Measurements from ENCODE around the gene GSK3A. TPM values are rescaled to one million over a fixed set of nuclear protein-coding genes. Genes with fewer than 3 reads are reported as not detected.
A peak's percentile ranks its signal among the peaks of the same experiment; 100 is the strongest.
"Not testable (repeated sequence)": the region's sequence is repeated elsewhere in the genome, so short reads cannot be mapped to it uniquely, and the experiment has no call there.

The GSK3A gene
- total RNA-seq, 1 experiment from 2014 or later, result 25.0 TPM

GRCh38 chr19:42268704-42269477, 26.5 kb upstream of the GSK3A start, which contains the start of gene CIC:
TSS of gene CIC (plus strand) at chr19:42269252. CDS start at chr19:42271784, 2,532 bp downstream.
- Histone ChIP-seq H3K27me3 (ENCODE audit: low read length) (no peaks in the 10 kb centered on the region), H3K4me2 (ENCODE audit: low read length) (peak within 1 kb of the TSS; percentile 99), H3K4me1 (ENCODE audit: insufficient read depth, low read length) (peaks cover 22% of the 10 kb centered on the region), H3K9me3 (ENCODE audit: low read length) (no peaks in the 10 kb centered on the region), H3K9ac (ENCODE audit: low read length) (peak within 1 kb of the TSS; percentile 89), H2AFZ (ENCODE audit: low read length) (peak within 1 kb of the TSS; percentile 96), H4K20me1 (ENCODE audit: low read length) (no peaks in the 10 kb centered on the region), H3K4me3 (ENCODE audit: low read length) (peak within 1 kb of the TSS; percentile 80), H3K79me2 (ENCODE audit: low read length) (peaks cover 26% of the 10 kb centered on the region), H3K9me2 (replicated peaks; ENCODE audit: low read length) (no peaks in the 10 kb centered on the region), H3K36me3 (ENCODE audit: low read depth, low read length) (no peaks in the 10 kb centered on the region), H3K27ac (ENCODE audit: low read length) (peak within 1 kb of the TSS; percentile 93), H3F3A (ENCODE audit: low read length, unreplicated experiment) (no peaks in the 10 kb centered on the region)
- DNase-seq (peak; percentile 99), ATAC-seq (peak; percentile 85)
- POLR2A ChIA-PET (ENCODE audit: unreplicated experiment), result no interaction called here
- TF ChIP-seq EZH2phosphoT487 (IDR thresholded peaks at IDR 0.05; ENCODE audit: borderline replicate concordance, low read length), result no peak
- TSS peak; percentile 92 for BruUV-seq (replicated peaks)
- CTCF ChIA-PET, result no interaction called here
- intact Hi-C loops (cut with micrococcal nuclease), result loop anchor here (1.0 kb wide), 1 partner anchor 13 kb away; no protein-coding TSS in a partner anchor

- Histone ChIP-seq H3K4me1 (ENCODE audit: insufficient read depth, low read length) (peaks cover 22% of the 10 kb centered on the region), H4K20me1 (ENCODE audit: low read length) (no peaks in the 10 kb centered on the region), H3K4me3 (ENCODE audit: low read length) (peak overlapping the region; percentile 80), H3K27me3 (ENCODE audit: low read length) (no peaks in the 10 kb centered on the region), H3K4me2 (ENCODE audit: low read length) (peak overlapping the region; percentile 99), H3K79me2 (ENCODE audit: low read length) (peaks cover 26% of the 10 kb centered on the region), H3K9me3 (ENCODE audit: low read length) (no peaks in the 10 kb centered on the region), H3K36me3 (ENCODE audit: low read depth, low read length) (no peaks in the 10 kb centered on the region), H2AFZ (ENCODE audit: low read length) (peak overlapping the region; percentile 96), H3K27ac (ENCODE audit: low read length) (peak overlapping the region; percentile 84), H3F3A (ENCODE audit: low read length, unreplicated experiment) (no peaks in the 10 kb centered on the region), H3K9ac (ENCODE audit: low read length) (peak overlapping the region; percentile 89), H3K9me2 (replicated peaks; ENCODE audit: low read length) (no peaks in the 10 kb centered on the region)
- intact Hi-C loops (cut with micrococcal nuclease), result loop anchor here (1.0 kb wide), 1 partner anchor 12 kb away; no protein-coding TSS in a partner anchor
- ChIA-PET POLR2A (ENCODE audit: unreplicated experiment) (no interaction called here), CTCF (no interaction called here)
- no TSS peak for BruUV-seq (replicated peaks)
- ATAC-seq (peak; percentile 68), DNase-seq (peak; percentile 97)
- TF ChIP-seq EZH2 (IDR thresholded peaks at IDR 0.05; ENCODE audit: low read length, unreplicated experiment) (no peak), CTCF (conservative IDR thresholded peaks at IDR 0.05; ENCODE audit: low read depth, low read length) (no peak), EZH2phosphoT487 (IDR thresholded peaks at IDR 0.05; ENCODE audit: borderline replicate concordance, low read length) (no peak)
Observed at GRCh38 chr19:42268142-42268703, 25.8 kb upstream of the GSK3A start.

- H2AFZ ChIP-seq (ENCODE audit: low read length), result peak overlapping the region; percentile 96
- POLR2A ChIA-PET (ENCODE audit: unreplicated experiment), result no interaction called here
- intact Hi-C loops (cut with micrococcal nuclease), result loop anchor here (1.0 kb wide), 1 partner anchor 11 kb away; no protein-coding TSS in a partner anchor
- H3K79me2 ChIP-seq (ENCODE audit: low read length), result peaks cover 26% of the 10 kb centered on the region
- H4K20me1 ChIP-seq (ENCODE audit: low read length), result no peaks in the 10 kb centered on the region
- no peaks in the 10 kb centered on the region for H3F3A ChIP-seq (ENCODE audit: low read length, unreplicated experiment)
- H3K36me3 ChIP-seq (ENCODE audit: low read depth, low read length), result no peaks in the 10 kb centered on the region
- H3K4me2 ChIP-seq (ENCODE audit: low read length), result peak overlapping the region; percentile 99
- H3K4me3 ChIP-seq (ENCODE audit: low read length), result peak overlapping the region; percentile 80
- ATAC-seq, result no peak
- DNase-seq, result no peak
- H3K27me3 ChIP-seq (ENCODE audit: low read length), result no peaks in the 10 kb centered on the region
- BruUV-seq (replicated peaks), result TSS peak; percentile 42
- peak overlapping the region; percentile 89 for H3K9ac ChIP-seq (ENCODE audit: low read length)
- H3K4me1 ChIP-seq (ENCODE audit: insufficient read depth, low read length), result peaks cover 22% of the 10 kb centered on the region
- H3K27ac ChIP-seq (ENCODE audit: low read length), result no peak overlapping the region
- no peaks in the 10 kb centered on the region for H3K9me2 ChIP-seq (replicated peaks; ENCODE audit: low read length)
- no peaks in the 10 kb centered on the region for H3K9me3 ChIP-seq (ENCODE audit: low read length)
- CTCF ChIA-PET, result no interaction called here
- TF ChIP-seq EZH2phosphoT487 (IDR thresholded peaks at IDR 0.05; ENCODE audit: borderline replicate concordance, low read length) (no peak), EZH2 (IDR thresholded peaks at IDR 0.05; ENCODE audit: low read length, unreplicated experiment) (no peak), CTCF (conservative IDR thresholded peaks at IDR 0.05; ENCODE audit: low read depth, low read length) (no peak)
Observed at GRCh38 chr19:42267644-42268141, 25.3 kb upstream of the GSK3A start.

DNA sequence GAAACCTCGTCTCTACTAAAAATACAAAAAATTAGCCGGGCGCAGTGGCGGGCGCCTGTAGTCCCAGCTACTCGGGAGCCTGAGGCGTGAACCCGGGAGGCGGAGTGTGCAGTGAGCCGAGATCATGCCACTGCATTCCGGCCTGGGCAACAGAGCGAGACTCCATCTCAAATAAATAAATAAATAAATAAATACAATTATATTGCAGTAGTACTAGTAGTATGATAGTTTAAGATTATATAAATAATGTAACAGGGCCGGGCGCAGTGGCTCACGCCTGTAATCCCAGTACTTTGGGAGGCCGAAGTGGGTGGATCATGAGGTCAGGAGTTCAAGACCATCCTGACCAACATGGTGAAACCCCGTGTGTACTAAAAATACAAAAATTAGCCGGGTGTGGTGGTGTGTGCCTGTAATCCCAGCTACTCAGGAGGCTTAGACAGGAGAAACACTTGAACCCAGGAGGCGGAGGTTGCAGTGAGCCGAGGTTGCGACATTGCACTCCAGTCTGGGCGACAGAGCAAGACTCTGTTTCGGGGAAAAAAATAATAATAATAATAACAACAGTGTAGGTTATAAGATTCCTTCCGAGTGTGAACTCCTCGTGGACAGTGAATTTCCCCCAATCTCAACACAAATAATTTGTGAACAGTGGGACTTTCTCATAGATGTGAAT, 24.7 kb upstream of the GSK3A start:
- intact Hi-C loops (cut with micrococcal nuclease); BruUV-seq (replicated peaks); POLR2A ChIA-PET (ENCODE audit: unreplicated experiment): not testable (repeated sequence)

More for the DNA sequence above, 24.7 kb upstream of the GSK3A start:
- not testable (repeated sequence) for H3K27me3 ChIP-seq (ENCODE audit: low read length); ATAC-seq; H4K20me1 ChIP-seq (ENCODE audit: low read length); H3K9ac ChIP-seq (ENCODE audit: low read length); H3K36me3 ChIP-seq (ENCODE audit: low read depth, low read length); H3K9me3 ChIP-seq (ENCODE audit: low read length); H3K9me2 ChIP-seq (replicated peaks; ENCODE audit: low read length); H3F3A ChIP-seq (ENCODE audit: low read length, unreplicated experiment); H3K27ac ChIP-seq (ENCODE audit: low read length); DNase-seq
- peaks cover 26% of the 10 kb centered on the region for H3K79me2 ChIP-seq (ENCODE audit: low read length)
- H2AFZ ChIP-seq (ENCODE audit: low read length), result peak overlapping the region; percentile 96; the same call in 1 of the 2 replicates
- CTCF ChIA-PET, result interaction anchor here (0.6 kb wide), 1 partner anchor 79 kb away, joined by 17 read pairs; no protein-coding TSS in a partner anchor
- H3K4me2 ChIP-seq (ENCODE audit: low read length), result peak overlapping the region; percentile 99
- H3K4me3 ChIP-seq (ENCODE audit: low read length), result peak overlapping the region; percentile 80; the same call in 1 of the 2 replicates
- peaks cover 22% of the 10 kb centered on the region for H3K4me1 ChIP-seq (ENCODE audit: insufficient read depth, low read length)
